NCI-H748 (cell line): ENCODE results near the gene OR52W1.

Experiments used
- DNase-seq: peaks from one replicate; lab custom pipeline; 2025; ENCODE audit not compliant: unreplicated experiment; lab: John Stamatoyannopoulos, UW

OR52W1 gene, protein sequence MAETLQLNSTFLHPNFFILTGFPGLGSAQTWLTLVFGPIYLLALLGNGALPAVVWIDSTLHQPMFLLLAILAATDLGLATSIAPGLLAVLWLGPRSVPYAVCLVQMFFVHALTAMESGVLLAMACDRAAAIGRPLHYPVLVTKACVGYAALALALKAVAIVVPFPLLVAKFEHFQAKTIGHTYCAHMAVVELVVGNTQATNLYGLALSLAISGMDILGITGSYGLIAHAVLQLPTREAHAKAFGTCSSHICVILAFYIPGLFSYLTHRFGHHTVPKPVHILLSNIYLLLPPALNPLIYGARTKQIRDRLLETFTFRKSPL

DNA sequence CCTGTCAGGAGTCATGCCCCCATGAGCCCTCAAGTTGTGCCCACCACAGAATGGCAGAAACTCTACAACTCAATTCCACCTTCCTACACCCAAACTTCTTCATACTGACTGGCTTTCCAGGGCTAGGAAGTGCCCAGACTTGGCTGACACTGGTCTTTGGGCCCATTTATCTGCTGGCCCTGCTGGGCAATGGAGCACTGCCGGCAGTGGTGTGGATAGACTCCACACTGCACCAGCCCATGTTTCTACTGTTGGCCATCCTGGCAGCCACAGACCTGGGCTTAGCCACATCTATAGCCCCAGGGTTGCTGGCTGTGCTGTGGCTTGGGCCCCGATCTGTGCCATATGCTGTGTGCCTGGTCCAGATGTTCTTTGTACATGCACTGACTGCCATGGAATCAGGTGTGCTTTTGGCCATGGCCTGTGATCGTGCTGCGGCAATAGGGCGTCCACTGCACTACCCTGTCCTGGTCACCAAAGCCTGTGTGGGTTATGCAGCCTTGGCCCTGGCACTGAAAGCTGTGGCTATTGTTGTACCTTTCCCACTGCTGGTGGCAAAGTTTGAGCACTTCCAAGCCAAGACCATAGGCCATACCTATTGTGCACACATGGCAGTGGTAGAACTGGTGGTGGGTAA is at the start of gene OR52W1:
Gene OR52W1 (plus strand): TSS at position 51 of the 637 bp plus-strand sequence. CDS start 0 bp downstream, at position 51.
- no peak for DNase-seq

DNA sequence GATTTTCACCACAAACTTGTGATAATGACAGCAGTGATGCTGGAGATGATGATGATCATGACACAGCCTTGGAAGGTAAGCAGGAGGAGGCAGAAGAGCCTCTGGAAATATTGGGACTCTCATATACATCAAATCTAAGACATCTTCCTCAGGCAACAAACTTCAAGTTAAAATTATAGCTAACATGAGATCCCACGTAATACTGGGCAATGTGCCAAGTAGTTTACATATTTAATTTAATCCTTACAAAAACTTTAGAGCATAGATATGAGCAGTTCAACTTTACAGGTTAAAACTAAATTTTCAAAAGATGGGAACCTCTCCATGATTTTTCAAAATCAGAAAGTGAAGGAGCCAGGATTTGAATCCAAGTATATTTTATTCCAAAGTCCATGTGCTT is 47.9 kb upstream of the OR52W1 start:
- no peak for DNase-seq

DNA sequence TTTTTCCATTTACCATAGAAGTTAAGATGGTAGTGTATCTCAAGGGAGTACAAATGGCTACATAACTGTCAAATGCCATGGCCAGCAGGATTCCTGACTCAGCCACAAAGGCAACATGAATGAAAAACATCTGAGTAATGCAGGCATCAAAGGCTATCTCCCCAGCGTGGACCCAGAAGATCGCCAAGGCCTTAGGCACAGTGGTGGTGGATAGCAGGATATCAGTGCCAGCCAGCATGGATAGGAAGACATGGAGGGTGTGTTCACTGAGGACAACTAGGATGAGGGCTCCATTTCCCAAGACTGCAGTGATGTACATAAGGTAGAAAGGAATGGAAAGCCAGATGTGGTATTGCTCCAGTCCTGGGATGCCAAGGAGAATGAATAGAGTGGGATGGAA is 46.9 kb upstream of the OR52W1 start:
- DNase-seq: no peak

DNA sequence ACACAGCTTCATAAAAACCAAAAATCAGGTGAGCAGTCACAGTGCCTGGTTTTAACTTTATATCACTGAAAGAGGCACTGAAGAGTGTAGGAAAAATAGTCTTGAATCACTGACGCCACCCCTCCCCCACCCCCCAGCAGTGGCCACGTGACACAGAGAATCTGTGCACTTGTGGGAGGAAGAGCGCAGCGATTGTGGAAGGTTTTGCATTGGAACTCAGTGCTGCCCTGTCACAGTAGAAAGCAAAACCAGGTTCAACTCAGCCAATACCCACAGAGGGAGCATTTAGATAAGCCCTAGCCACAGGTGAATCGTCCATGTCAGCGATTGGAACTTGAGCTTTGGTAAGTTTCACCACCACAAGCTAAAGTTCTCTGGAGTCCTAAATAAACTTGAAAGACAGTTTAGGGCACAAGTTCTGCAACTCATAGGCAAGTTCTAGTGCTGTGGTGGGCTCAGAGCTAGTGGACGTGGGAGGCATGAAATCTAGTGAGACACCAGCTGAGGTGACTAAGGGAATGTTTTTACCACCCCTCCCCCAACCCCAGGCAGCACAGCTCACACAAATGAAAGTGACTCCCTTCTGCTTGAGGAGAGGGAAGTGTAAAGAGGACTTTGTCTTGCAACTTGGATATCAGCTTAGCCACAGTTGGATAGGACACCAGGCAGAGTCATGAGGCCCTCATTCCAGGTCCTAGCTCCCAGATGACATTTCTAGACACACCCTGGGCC is 42.2 kb upstream of the OR52W1 start:
- no peak for DNase-seq

DNA sequence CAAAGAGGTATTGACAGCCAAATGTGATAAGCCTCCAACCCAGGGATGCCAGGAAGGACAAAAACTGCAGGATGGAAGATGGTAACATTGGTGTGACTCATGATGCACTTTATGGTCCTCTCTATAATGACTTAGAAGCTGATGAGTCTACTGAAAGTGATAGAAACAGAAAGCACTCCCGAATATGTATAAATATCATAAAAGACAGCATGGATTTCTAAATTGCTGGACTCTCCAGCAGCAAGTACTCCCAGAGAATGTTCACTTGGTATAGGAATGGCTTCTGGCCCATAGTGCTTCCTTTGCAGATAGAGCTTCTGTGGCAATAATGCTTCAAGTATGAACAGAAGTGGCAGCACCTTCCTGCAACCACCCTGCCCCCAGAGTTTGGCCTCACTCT is 28.8 kb upstream of the OR52W1 start, which contains the start of gene OR52B2:
Gene OR52B2 (minus strand): TSS at position 101 of the 400 bp plus-strand sequence. CDS start 0 bp downstream, at position 101.
- DNase-seq: no peak

DNA sequence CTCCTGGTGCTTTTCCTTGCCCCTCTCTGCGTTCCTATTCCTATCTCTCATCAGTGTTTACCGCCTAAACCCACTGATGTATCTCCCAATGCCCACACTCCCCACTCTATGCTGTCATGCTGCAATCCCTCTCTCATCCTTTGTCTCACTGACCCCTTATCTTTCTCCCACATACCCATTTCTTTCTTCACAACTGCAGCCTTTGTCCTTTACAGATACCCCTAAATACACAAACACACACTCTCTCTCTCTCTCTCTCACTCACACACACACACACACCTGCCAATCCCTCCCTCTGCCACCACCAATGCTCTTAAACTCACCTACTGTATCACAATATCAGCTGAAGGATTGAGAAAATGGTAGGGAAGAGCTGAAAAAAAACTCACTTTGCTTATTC is 23.6 kb upstream of the OR52W1 start:
- no peak for DNase-seq

DNA sequence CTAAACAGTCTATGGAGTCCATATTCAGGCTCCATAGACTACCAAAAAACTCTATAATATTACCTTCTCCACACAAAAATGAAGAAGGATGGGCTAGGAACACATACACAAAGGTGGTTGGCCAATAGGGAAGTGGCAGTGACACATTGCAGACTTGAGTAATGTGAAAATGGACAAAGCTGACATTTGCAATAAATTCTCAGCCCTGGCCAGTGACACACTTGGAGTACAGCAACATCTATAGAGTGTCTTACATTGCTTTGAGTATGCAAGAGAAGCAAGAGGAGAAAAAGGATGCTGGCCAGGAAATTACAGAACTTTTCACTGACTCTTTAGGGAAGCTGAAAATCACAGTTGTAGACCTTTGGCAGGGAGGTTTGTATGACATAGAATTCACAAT is 7.3 kb upstream of the OR52W1 start:
- DNase-seq: no peak

DNA sequence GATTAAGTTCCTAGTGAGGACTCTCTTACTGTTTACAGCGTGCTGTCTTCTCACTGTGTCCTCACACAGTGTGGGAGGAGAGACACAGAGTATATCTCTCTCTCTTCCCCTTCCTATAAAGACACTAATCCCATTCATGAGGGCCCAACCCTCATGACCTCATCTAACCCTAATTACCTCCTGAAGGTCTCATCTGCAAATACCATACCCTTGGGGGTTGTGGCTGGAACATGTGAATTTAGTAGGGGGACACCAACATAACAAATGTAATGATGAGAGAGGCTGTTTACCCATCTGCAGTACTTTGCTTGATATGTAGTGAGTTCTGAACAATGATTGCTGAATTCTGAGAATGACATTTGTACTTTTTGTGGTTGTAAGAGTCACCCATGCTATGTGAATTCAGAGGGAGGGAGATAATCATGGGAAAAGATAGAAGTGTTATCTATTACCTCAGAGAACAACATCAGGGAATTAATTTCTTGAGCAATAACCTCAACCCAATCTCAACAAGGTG is 4.9 kb upstream of the OR52W1 start:
- no peak for DNase-seq

DNA sequence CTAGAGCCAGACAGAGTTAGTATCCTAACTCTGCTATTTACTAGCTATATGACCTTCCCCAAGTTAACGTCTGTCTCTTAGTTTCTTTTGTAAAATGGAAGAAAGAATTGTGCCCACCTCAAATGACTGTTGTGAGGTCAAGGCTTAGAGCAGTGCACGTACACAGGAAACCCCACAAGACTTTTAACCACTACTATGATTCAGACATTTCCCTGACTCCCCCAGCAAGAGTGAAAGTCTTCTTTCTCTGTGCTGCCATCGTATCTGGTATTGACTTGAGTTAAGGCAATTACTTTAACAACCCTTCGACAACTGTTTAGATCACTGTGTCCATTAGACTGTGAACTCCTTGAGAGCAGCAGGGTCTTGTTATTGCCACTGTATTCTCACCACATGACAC is 2.6 kb upstream of the OR52W1 start:
- DNase-seq: no peak

DNA sequence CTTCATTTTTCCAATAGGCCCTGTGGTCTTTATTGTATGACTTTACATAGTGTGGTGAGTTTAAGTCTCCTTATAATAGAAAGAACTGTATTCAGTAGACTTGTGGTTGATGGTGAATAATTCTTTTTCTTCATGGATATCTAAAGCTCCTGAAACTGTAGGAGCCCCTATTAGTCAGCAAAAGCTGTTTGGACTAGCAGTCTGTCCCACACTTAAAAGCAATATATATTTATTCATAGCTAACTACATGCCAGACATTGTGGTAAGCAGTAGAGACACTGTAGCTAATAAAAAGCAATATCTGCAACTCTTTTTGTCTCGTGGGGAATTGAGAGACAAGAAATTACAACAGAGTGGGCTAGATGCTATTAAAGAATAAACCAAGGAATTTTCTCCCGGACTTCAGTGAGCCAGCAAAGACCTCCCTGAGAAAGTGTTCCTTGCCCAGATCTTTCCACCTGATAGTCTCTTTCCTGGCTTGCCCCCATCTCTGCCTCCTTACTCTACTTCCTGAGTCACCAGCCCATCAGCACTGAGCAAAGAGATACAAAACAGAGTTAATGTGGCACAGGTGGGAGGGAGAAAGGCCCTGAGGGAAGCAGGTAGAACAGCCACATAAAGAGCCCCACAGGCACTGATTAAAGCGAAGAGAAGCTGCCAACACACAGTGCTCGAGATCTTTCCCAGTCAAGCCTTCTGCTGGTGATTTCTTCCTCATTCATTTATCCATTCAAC is 1.4 kb upstream of the OR52W1 start:
- DNase-seq: no peak

DNA sequence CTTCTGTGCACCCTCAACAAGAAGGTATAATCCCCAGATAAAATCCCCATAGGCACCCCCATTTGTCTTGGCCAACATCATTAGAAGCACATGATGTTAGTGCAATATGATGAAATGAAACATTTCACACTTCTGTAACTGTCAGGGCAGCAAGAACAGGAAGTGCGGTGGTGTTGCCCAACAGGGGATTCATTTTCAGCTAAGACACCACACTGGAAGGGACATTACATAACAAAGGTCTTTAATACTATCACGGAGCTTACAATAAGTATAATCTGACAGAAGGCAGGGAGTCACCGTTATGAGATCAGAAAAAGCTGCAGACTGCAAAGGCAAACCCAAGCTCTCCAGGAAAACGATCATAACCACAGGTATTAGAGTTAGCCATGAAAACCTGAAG is 2.0 kb downstream of the OR52W1 start:
- DNase-seq: no peak

DNA sequence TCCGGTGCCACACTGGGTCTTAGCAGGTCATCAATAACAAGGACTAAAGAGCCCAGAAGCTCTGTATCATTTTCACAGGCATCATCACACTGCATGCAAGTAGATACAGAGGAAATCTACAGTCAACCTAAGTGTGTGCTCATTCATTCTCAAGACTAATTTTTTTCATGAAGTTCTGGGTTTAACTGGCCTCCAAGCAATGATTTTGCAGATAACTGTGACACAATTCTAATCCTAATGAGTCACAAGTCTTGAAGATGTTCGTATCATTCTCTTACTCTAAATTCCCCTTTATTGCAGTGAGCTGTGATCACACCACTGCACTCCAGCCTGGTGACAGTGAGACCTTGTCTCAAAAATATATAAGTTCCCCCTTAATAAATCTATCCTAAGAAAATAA is 2.5 kb downstream of the OR52W1 start:
- DNase-seq: no peak

DNA sequence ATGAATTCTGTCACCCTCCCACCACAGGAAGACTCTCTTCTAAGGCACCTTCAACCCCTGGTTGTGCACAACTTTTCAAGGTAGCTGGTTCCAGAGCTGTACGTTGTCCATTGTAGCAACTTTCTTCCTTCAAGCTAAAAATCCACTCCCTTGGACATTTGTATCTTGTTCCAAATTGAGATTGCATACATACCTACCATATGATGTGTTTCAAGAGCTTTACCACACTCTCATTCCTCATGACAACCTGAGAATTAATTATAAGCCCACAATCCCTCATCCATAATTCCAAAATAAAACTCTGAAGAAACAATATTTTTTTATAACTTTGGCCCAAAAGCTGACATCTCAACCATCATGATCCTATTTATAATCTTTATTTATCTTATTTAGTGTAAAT is 3.0 kb downstream of the OR52W1 start:
- DNase-seq: no peak

DNA sequence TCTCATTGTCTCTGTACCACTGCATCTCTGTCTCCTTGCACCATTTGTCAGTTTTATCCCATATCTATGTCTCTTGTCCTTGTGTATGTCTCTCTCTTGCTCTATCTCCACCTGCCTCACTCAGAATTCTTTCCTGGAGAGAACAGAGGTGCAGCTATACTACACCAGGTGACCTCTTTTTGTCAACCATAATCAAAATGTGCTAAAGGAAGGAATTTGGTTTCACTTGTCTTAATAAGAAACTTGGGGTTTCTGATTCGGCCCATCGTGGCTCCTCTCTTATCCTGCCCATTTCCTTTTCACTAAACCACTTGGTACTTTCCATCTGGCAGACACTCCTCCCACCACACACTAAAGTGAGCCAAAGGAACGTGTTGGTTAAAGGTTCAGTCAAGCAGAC is 4.3 kb downstream of the OR52W1 start:
- DNase-seq: no peak

DNA sequence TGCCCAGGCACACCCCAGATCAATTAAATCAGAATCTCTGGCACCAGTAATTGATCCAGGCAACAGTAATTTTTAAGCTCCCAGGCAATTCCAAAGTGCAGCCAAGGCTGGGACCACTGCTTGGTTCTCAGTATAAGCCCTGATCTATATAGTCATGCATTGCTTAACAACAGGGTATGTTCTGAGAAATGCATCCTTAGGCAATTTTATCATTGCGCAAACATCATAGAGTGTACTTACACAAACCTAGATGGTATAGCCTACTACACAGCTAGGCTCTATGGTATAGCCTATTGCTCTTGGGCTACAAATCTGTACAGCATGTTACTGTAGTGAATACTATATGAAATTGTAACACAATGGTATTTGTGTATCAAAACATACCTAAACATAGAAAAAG is 5.7 kb downstream of the OR52W1 start:
- DNase-seq: no peak

DNA sequence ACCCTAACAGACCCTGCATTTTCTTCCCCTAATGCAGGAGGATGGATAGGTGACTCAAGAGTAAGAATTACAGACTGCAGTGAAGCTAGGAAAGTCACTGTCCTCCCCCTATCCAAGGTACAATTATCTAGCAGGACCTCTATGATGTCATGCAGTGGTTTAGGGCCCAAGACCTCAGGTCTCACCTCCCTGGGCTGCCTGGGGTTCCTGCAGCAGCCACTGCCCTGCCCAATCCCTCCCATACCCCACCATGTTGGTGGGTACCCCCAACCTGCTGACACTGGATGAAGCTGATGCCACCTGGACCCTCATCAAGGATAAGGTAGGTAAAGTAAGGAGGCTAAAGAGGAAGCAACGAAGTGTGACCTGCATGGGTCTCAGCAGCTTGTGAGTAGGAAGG is 6.3 kb downstream of the OR52W1 start, which contains the start of gene C11orf42:
Gene C11orf42 (plus strand): TSS at position 192 of the 400 bp plus-strand sequence. CDS start 59 bp downstream, at position 251.
- no peak for DNase-seq

DNA sequence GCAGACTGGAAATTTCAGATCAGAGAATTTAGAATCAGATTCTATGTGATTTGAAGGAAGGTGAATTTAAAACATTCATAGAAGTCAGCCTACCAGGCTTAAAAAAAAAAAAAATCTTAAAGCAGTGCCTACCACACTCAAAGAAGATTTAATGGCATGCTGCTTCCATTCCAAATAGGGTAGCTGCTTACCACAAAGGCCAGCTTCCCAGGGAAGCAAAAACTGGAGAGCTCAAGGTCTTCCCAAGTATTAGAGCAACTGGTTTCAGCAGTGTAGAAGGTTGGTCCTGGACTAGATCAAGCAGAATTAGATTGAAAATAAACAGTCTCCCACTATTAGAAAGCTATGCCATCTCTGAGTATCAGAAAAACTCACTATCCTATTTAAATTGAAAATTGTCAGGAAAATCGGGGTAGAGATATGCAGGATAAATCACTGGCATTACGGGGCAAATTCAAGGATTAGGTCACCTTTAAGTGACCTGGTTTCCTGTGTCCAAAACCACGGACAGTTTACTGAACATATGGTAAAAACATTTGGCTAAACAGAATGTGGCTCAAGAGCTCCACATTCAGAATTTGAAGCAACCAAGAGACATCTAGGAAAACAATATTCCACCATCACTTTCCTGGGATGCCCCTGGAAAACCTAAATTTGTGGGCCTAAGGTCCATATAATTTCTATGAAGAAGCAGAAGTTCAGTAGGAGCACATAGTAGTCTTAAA is 7.6 kb downstream of the OR52W1 start:
- no peak for DNase-seq

DNA sequence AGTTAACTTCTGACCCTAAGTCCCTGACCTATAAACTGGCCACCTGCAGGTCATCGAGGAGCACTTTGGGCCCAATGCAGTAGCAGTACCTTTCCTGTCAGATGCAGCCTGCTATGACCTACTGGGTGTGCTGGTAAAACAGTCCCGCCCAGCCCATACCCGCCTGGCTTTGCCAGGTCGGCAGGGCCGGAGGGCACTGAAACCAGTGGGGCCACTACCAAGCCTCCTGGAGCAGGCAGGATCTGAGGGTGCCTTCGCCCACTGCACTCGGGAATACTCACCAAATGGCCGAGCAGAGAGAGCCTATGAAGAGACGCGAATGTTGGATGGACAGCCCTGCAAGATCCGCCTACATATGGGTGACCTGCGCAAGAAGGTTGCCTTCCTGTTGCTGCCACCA is 10.8 kb downstream of the OR52W1 start:
- DNase-seq: no peak

DNA sequence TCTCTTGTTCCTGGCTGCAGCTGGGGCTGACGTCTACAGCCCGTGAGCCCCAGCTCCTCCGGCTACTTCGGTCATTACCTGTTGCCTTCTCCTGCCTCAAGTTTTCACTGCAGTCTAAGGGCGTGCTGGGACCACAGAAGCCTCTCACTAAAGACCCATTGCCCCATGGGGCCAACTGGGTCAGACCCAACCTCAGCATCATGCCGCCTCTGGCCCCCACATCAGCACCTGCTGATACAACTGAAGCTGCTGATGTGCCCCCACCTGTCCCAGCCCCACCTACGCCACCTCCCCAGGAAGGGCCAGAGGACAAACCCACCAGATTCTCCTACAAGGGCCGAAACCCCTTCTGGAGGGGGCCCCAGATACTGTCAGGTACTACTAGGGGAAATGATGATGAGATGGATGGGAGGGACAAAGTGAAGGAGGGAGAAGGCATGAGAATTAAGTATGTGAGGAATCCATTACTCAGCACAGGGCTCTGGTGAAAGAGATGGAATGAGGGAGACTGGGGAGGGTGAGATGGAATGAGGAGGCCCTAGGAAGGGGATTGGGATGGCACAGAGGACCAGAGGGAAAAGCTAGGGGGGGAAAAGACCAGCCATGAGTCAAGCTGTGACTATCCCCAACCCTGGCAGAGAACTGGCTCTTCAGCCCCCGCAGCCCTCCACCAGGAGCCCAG is 11.4 kb downstream of the OR52W1 start:
- no peak for DNase-seq

DNA sequence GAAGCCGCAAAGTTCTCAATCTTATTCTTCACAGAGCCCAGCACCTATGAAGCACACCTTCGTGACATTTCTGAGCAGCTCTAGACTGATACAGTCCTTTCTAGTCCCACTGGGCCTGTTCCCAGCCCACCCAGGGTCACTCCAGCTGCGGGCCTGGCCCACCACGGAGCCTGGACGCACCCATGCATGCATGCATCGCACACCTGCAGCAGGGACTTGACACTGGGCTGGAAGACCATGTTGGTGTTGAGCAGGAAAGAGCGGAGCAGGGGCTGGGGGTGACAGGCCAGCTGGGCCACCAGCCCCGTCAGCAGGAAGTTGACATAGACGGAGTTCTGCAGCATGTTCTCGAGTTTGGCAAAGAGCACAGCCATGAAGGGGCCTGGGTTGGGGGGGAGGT is 15.5 kb downstream of the OR52W1 start:
- no peak for DNase-seq
